Activated T-cell treated with anti-CD3 and anti-CD28 coated beads for 4 hours (primary cell): ENCODE results near the gene CFAP20DC.
"Not testable (repeated sequence)": the region's sequence is repeated elsewhere in the genome, so short reads cannot be mapped to it uniquely, and the experiment has no call there.

Experiments used
- DNase-seq: peaks from one replicate; pipeline ENCODE4 v3.0.0-alpha.2; 2020

CFAP20DC gene

GRCh38 chr3:59016930-59017616 is 32.8 kb downstream of the CFAP20DC start:
- no peak for DNase-seq

GRCh38 chr3:59013611-59014010 is 36.2 kb downstream of the CFAP20DC start:
- no peak for DNase-seq

GRCh38 chr3:59006634-59007517 is 42.9 kb downstream of the CFAP20DC start:
- DNase-seq: no peak

GRCh38 chr3:59001675-59002074 is 48.1 kb downstream of the CFAP20DC start:
- DNase-seq: no peak

GRCh38 chr3:58999774-59000160 is 50.1 kb downstream of the CFAP20DC start:
- no peak for DNase-seq

GRCh38 chr3:58999134-58999773 is 50.6 kb downstream of the CFAP20DC start:
- DNase-seq: no peak

GRCh38 chr3:58998476-58999117 is 51.2 kb downstream of the CFAP20DC start:
- DNase-seq: no peak

- no peak for DNase-seq
These were observed 53.1 kb downstream of the CFAP20DC start for GRCh38 chr3:58996730-58997129.

GRCh38 chr3:58994746-58995330 is 55.0 kb downstream of the CFAP20DC start:
- DNase-seq: peak; percentile 5

GRCh38 chr3:58993547-58993946 is 56.3 kb downstream of the CFAP20DC start:
- DNase-seq: no peak

GRCh38 chr3:58991623-58992022 is 58.2 kb downstream of the CFAP20DC start:
- DNase-seq: no peak

- DNase-seq: no peak
These were observed 58.8 kb downstream of the CFAP20DC start for GRCh38 chr3:58991026-58991425.

GRCh38 chr3:58989955-58990354 is 59.9 kb downstream of the CFAP20DC start:
- no peak for DNase-seq

GRCh38 chr3:58989163-58989562 is 60.7 kb downstream of the CFAP20DC start:
- DNase-seq: no peak

- DNase-seq: no peak
These were observed 61.8 kb downstream of the CFAP20DC start for GRCh38 chr3:58988041-58988440.

- no peak for DNase-seq
These were observed 63.2 kb downstream of the CFAP20DC start for GRCh38 chr3:58986654-58987053.

GRCh38 chr3:58979840-58980239 is 70.0 kb downstream of the CFAP20DC start:
- no peak for DNase-seq

GRCh38 chr3:58973796-58974195 is 76.0 kb downstream of the CFAP20DC start:
- DNase-seq: no peak

GRCh38 chr3:58967866-58968265 is 82.0 kb downstream of the CFAP20DC start:
- not testable (repeated sequence) for DNase-seq

GRCh38 chr3:58965865-58966264 is 84.0 kb downstream of the CFAP20DC start:
- DNase-seq: no peak

GRCh38 chr3:58963928-58964503 is 85.8 kb downstream of the CFAP20DC start:
- DNase-seq: no peak

GRCh38 chr3:58962816-58963215 is 87.0 kb downstream of the CFAP20DC start:
- no peak for DNase-seq
